Measurements from ENCODE around the gene ATP6AP2.

ATP6AP2 gene

DNA sequence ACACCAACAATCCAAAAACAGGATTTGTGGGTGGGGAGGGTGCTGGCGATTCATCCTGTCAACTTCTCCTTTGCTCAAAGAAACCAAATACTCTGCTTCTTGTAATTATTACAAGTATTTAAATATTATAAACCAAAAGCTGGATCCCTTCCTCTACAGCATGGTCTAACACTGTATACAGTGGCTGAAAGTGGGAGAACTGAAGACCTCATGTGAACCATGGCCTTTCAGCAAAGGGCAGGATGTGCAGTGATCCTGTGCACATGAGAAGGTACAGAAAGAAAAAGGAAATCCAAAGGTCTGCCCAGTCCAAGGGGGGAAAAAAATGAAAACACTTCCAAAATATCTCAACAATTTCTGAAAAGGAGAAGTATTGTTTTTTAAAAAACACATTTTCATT, 71.9 kb downstream of the ATP6AP2 start:
- Histone ChIP-seq H3K27me3 (replicated peaks; ENCODE audit: control insufficient read depth, insufficient read depth, low read length) (no peaks in the 10 kb centered on the region), H3K36me3 (ENCODE audit: control insufficient read depth, insufficient read depth, low read length) (no peaks in the 10 kb centered on the region), H3K4me3 (replicated peaks; ENCODE audit: low read depth, low read length) (no peak overlapping the region)
- no peak for DNase-seq (ENCODE audit: extremely low read depth, insufficient read length)
- TF ChIP-seq CTCF (IDR thresholded peaks at IDR 0.05; ENCODE audit: insufficient read depth, low read length, poor library complexity, severe bottlenecking) = no peak

- no peaks in the 10 kb centered on the region for H3K36me3 ChIP-seq (ENCODE audit: control insufficient read depth, insufficient read depth, low read length)
- H3K27me3 ChIP-seq (replicated peaks; ENCODE audit: control insufficient read depth, insufficient read depth, low read length) = no peaks in the 10 kb centered on the region
- DNase-seq (ENCODE audit: extremely low read depth, insufficient read length) = no peak
- no peak overlapping the region for H3K4me3 ChIP-seq (replicated peaks; ENCODE audit: low read depth, low read length)
- TF ChIP-seq CTCF (IDR thresholded peaks at IDR 0.05; ENCODE audit: insufficient read depth, low read length, poor library complexity, severe bottlenecking) = no peak
Observed at GRCh38 chrX:40653535-40653934, 72.8 kb downstream of the ATP6AP2 start.
